Parathyroid adenoma (tissue), 2 donors: ENCODE data around the gene SLC4A1.

ENCODE experiments used
- H2AFZ ChIP-seq: fragments of 300-600 bp; sonication (generic); one replicate; pipeline ENCODE4 v1.7.0; 2017; ENCODE audit warnings: antibody characterized with exemption, mild to moderate bottlenecking
- H3K27ac ChIP-seq: fragments of 300-600 bp; sonication (generic); one replicate; pipeline ENCODE4 v1.7.0; 2017
- H3K27me3 ChIP-seq: fragments of 300-600 bp; sonication (generic); one replicate; pipeline ENCODE4 v1.7.0; 2017; ENCODE audit warnings: low read length; ENCODE audit not compliant: control insufficient read depth, insufficient read depth
- H3K36me3 ChIP-seq: fragments of 300-600 bp; sonication (generic); one replicate; pipeline ENCODE4 v1.7.0; 2017; ENCODE audit warnings: low read length; ENCODE audit not compliant: control insufficient read depth, insufficient read depth
- H3K4me1 ChIP-seq: fragments of 300-600 bp; sonication (generic); one replicate; pipeline ENCODE4 v1.7.0; 2017; ENCODE audit warnings: control low read depth
- H3K4me2 ChIP-seq: fragments of 300-600 bp; sonication (generic); one replicate; pipeline ENCODE4 v1.7.0; 2017; ENCODE audit warnings: low read length
- H3K4me3 ChIP-seq: fragments of 300-600 bp; sonication (generic); one replicate; pipeline ENCODE4 v1.7.0; 2017; ENCODE audit warnings: low read depth, low read length
- H3K79me2 ChIP-seq: fragments of 300-600 bp; sonication (generic); one replicate; pipeline ENCODE4 v1.7.0; 2017; ENCODE audit warnings: control low read depth
- H3K9ac ChIP-seq: fragments of 300-600 bp; sonication (generic); one replicate; pipeline ENCODE4 v1.7.0; 2017; ENCODE audit warnings: mild to moderate bottlenecking
- H3K9me3 ChIP-seq: fragments of 300-600 bp; sonication (generic); one replicate; pipeline ENCODE4 v1.7.0; 2017; ENCODE audit warnings: low read length; ENCODE audit not compliant: control insufficient read depth
- TF ChIP-seq, protein P1 (sequence below): fragments of 300-600 bp; sonication (generic); IDR thresholded peaks from one replicate; pipeline ENCODE4 v1.7.0; 2017; ENCODE audit warnings: antibody characterized with exemption, mild to moderate bottlenecking
- donor health status: primary hyperparathyroidism.

The SLC4A1 gene

DNA sequence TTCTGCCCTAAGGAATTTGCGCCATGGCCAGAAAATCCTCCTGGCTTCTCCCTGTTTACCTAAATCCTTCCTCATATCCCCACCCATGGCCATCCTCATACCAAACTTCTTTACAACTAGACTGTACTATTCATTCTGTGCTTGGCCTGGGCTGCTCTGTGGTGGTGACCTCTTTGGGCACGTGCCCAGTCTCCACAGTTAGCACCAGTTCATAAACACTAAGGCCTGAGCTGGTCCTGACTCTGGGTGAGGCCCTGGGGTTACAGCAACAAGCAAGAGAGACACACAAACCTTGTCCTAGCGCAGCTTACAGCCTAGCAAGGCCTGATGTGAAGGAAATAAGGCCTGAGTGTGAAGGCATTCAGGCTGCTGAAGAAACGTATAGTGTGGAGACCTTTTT lies 65.2 kb downstream of the SLC4A1 start:
- TF ChIP-seq, protein P1, sequence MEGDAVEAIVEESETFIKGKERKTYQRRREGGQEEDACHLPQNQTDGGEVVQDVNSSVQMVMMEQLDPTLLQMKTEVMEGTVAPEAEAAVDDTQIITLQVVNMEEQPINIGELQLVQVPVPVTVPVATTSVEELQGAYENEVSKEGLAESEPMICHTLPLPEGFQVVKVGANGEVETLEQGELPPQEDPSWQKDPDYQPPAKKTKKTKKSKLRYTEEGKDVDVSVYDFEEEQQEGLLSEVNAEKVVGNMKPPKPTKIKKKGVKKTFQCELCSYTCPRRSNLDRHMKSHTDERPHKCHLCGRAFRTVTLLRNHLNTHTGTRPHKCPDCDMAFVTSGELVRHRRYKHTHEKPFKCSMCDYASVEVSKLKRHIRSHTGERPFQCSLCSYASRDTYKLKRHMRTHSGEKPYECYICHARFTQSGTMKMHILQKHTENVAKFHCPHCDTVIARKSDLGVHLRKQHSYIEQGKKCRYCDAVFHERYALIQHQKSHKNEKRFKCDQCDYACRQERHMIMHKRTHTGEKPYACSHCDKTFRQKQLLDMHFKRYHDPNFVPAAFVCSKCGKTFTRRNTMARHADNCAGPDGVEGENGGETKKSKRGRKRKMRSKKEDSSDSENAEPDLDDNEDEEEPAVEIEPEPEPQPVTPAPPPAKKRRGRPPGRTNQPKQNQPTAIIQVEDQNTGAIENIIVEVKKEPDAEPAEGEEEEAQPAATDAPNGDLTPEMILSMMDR: no peak
- no peak overlapping the region for H3K9ac ChIP-seq

DNA sequence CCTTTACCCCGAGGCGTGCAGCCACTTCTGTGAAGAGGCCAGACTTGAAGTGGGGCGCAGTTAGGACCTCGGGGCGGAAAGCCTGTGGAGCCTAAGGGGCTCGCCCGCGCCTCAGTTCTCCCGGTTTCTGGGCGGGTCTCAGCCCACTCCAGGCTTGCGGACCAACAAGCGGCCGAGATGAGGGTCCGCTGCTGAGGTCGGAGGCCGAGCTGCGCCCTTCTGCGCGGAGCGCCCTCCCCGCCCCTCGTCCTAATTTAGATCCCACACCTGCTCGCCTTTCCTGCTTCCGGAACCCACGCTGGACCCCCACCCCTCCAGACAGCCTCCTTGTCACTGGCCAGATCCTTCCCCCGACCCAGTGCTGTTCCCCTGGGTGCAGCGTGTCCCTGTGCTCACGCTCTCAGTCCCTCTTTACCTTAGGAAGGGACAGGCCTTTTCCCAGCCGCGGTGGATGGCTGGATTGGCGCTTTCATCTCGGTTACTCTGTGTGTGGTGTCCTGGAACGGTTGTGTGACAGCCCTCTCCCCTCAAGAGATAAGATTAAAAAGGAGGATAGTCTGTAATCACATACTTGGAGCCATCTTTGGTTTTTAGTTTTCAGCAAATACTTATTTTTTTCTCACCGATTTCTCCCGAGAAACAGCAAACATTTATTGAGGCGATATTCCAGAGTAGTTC lies 67.3 kb downstream of the SLC4A1 start:
- Histone ChIP-seq H3K9ac (peak overlapping the region; percentile 94), H3K79me2 (no peaks in the 10 kb centered on the region), H3K4me3 (peak overlapping the region; percentile 85), H3K27me3 (no peaks in the 10 kb centered on the region), H3K9me3 (no peaks in the 10 kb centered on the region), H3K36me3 (no peaks in the 10 kb centered on the region), H3K27ac (peak overlapping the region; percentile 90), H3K4me2 (peak overlapping the region; percentile 99), H3K4me1 (peaks cover 11% of the 10 kb centered on the region), H2AFZ (peak overlapping the region; percentile 98)
- TF ChIP-seq, protein P1: no peak

More for the DNA sequence above, 65.2 kb downstream of the SLC4A1 start:
- no peak overlapping the region for H3K4me3 ChIP-seq
- H3K27me3 ChIP-seq: no peaks in the 10 kb centered on the region
- no peaks in the 10 kb centered on the region for H3K9me3 ChIP-seq
- no peak overlapping the region for H3K4me2 ChIP-seq
- H3K27ac ChIP-seq: no peak overlapping the region
- H3K79me2 ChIP-seq: no peaks in the 10 kb centered on the region
- no peak overlapping the region for H2AFZ ChIP-seq
- no peaks in the 10 kb centered on the region for H3K36me3 ChIP-seq
- H3K4me1 ChIP-seq: peaks cover 11% of the 10 kb centered on the region

DNA sequence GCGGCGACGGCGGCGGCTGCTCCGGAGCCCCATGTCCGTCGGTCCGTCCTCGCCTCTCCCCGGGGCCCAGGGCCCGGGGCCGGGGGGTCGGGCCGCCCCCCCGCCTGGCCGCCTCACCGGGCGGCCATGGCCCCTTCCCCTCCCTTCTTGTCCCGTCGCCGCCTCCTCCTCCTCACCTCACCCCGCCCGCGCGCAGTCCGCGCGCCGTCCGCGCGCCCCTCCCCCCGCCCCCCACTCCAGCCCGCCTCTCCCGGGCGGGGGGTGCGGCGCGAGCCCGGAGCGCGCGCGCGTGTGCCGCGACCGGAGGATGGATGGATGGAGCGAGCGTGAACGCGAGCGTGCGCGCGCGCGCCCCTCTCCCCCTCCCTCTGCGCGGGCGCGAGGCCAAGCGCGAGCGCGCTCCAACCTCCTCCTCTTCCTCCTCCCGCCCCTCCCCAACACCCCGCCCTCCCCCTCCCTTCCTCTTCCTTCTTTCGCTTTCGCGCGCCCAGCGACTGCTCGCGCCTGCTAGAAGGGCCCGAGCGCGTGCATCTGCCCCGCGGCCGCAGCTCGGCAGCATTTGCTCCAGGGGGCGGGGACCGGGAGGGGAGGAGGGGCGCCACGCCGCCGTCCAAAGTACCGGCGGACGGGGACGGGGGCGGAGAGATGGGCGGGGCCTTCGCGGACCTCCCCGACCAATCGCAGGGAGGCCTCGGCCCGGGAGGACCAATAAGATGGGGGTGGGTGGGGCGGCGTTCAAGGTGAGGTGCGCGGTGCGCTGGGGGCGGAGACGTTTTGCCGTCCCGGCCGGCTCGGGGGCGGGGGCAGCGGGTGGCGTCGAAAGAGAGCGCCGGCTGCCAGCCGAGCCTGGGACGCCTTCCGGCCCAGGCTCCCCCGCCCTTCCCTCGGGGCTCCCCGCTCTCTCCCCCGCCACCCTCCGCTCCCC lies 68.1 kb downstream of the SLC4A1 start, which contains the start of gene ATXN7L3:
Gene ATXN7L3 (minus strand): TSS at position 332 of the 925 bp plus-strand sequence. CDS start 1,814 bp downstream, outside the sequence.
- H3K27ac ChIP-seq: peak within 1 kb of the TSS; percentile 90
- no peaks in the 10 kb centered on the region for H3K27me3 ChIP-seq
- H3K36me3 ChIP-seq: no peaks in the 10 kb centered on the region
- peak within 1 kb of the TSS; percentile 98 for H2AFZ ChIP-seq
- peaks cover 11% of the 10 kb centered on the region for H3K4me1 ChIP-seq
- H3K4me3 ChIP-seq: peak within 1 kb of the TSS; percentile 85
- TF ChIP-seq, protein P1: no peak
- no peaks in the 10 kb centered on the region for H3K9me3 ChIP-seq
- peak within 1 kb of the TSS; percentile 99 for H3K4me2 ChIP-seq
- H3K79me2 ChIP-seq: no peaks in the 10 kb centered on the region
- H3K9ac ChIP-seq: peak within 1 kb of the TSS; percentile 94

DNA sequence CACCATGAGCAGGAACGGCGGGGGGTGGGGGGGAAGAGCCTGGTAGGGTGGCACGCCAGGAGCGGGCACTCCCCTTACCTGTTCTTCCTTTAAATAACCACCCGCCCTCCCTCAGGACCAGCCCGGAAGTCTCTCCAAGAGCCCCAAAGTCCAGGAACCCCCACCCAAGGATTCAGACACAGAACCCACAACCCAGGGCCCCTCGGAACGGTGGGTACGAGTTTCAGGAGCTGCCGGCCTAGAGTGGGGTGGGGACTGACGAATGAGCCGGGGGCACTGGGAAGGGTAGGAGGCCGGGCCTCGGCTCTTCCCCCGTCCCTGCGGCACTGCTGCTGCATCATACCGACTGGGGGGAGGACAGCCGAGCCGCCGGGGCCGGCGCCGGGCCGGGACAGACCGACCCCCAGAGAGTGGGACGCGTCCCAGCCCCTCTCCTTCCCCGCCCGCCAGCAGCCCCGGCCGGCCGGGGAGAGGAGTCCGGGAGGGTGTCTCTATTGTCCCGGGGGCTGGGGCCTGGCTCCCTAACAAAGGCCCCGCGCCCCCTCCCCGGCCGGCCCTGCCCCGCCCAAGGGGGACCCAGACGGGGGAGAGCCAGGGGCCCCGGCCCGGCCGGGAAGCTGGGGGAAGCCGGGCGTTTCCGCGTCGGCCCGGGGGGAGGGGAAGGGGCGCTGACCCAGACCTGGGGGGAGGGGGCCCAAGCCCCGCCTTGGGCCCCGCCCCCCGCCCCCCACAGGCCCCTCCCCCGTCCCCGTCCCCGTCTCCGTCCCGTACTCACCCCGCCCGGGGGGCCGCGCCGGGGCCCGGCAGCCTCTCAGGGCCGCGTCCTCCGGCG lies 69.0 kb downstream of the SLC4A1 start:
- Histone ChIP-seq H2AFZ (peak overlapping the region; percentile 39), H3K27ac (peak overlapping the region; percentile 82), H3K9ac (peak overlapping the region; percentile 72), H3K9me3 (no peaks in the 10 kb centered on the region), H3K79me2 (no peaks in the 10 kb centered on the region), H3K4me3 (peak overlapping the region; percentile 69), H3K27me3 (no peaks in the 10 kb centered on the region), H3K4me1 (peaks cover 11% of the 10 kb centered on the region), H3K4me2 (peak overlapping the region; percentile 89), H3K36me3 (no peaks in the 10 kb centered on the region)
- TF ChIP-seq, protein P1: no peak
